DND-41 (cell line): ENCODE measurements around the gene NOL4.

Experiments
- CTCF ChIP-seq: IDR thresholded peaks from 2 replicates; pipeline ENCODE4 v1.5.1; 2012; ENCODE audit warnings: borderline replicate concordance, low read length, moderate library complexity, mild to moderate bottlenecking; ENCODE audit not compliant: poor library complexity, severe bottlenecking; ENCODE audit errors: extremely low read depth
- EZH2 ChIP-seq: IDR thresholded peaks from 3 replicates; pipeline ENCODE4 v1.6.1; 2012; ENCODE audit warnings: borderline replicate concordance, low read depth, mild to moderate bottlenecking, moderate library complexity, low read length, inconsistent platforms; ENCODE audit not compliant: severe bottlenecking

- TF ChIP-seq CTCF (no peak), EZH2 (no peak)
Measured at GRCh38 chr18:34196256-34196655, 28.5 kb downstream of the NOL4 start.
